Measurements from ENCODE around the gene CSGALNACT2. TPM values are rescaled to one million over a fixed set of nuclear protein-coding genes. Genes with fewer than 3 reads are reported as not detected.

CSGALNACT2 gene
- total and polyA plus RNA-seq, 3 experiments from 2014 or later = 21.0 to 23.7 (median 21.7) TPM

GRCh38 chr10:43124094-43124521 lies 14.1 kb upstream of the CSGALNACT2 start:
- DNase-seq = no peak
- POLR2A ChIA-PET = no interaction called here
- Mint-ChIP-seq H3K9me3 (no peaks in the 10 kb centered on the region), H3K4me3 (no peak overlapping the region), H3K27me3 (no peaks in the 10 kb centered on the region), H3K36me3 (no peaks in the 10 kb centered on the region), H3K4me1 (peaks cover 39 to 42% (median 40%) of the 10 kb centered on the region in 3 donors), H3K27ac (no peak overlapping the region)
- Histone ChIP-seq H3K27ac (ENCODE audit: low read depth, low read length) (no peak overlapping the region), H3K36me3 (ENCODE audit: insufficient read depth, low read length) (no peaks in the 10 kb centered on the region), H3K4me3 (ENCODE audit: low read length) (no peak overlapping the region), H3K9me3 (ENCODE audit: low read length) (no peaks in the 10 kb centered on the region), H3K4me1 (ENCODE audit: insufficient read depth, low read length) (peaks cover 18% of the 10 kb centered on the region), H3K27me3 (ENCODE audit: insufficient read depth, low read length, poor library complexity, severe bottlenecking) (no peaks in the 10 kb centered on the region)
- CTCF ChIA-PET = interaction anchor here (1.1 to 1.6 kb wide), 2 partner anchors 13 to 17 kb away, joined by 3 to 4 read pairs; partner anchors contain the start of gene CSGALNACT2

- Histone ChIP-seq H3K9me3 (ENCODE audit: low read length) (no peaks in the 10 kb centered on the region), H3K27ac (ENCODE audit: low read depth, low read length) (no peak overlapping the region), H3K27me3 (ENCODE audit: insufficient read depth, low read length, poor library complexity, severe bottlenecking) (no peaks in the 10 kb centered on the region), H3K4me3 (ENCODE audit: low read length) (no peak overlapping the region), H3K4me1 (ENCODE audit: insufficient read depth, low read length) (peaks cover 18% of the 10 kb centered on the region), H3K36me3 (ENCODE audit: insufficient read depth, low read length) (no peaks in the 10 kb centered on the region)
- Mint-ChIP-seq H3K9me3 (no peaks in the 10 kb centered on the region), H3K27ac (peak overlapping the region in 1 of 8 donors; percentile 4), H3K36me3 (no peaks in the 10 kb centered on the region), H3K27me3 (no peaks in the 10 kb centered on the region), H3K4me3 (no peak overlapping the region), H3K4me1 (peaks cover 44 to 47% (median 46%) of the 10 kb centered on the region in 3 donors)
- CTCF ChIA-PET = interaction anchor here (1.6 kb wide), 1 partner anchor 13 kb away, joined by 4 read pairs; the partner anchor contains the start of gene CSGALNACT2
- POLR2A ChIA-PET = interaction anchor here (0.5 kb wide), 1 partner anchor 16 kb away, joined by 11 read pairs; no protein-coding TSS in a partner anchor
- DNase-seq = no peak
These were observed 13.5 kb upstream of the CSGALNACT2 start for GRCh38 chr10:43124574-43125273.

- Histone ChIP-seq H3K9me3 (ENCODE audit: low read length) (no peaks in the 10 kb centered on the region), H3K4me1 (ENCODE audit: insufficient read depth, low read length) (peaks cover 13% of the 10 kb centered on the region), H3K36me3 (ENCODE audit: insufficient read depth, low read length) (no peaks in the 10 kb centered on the region), H3K27ac (ENCODE audit: low read depth, low read length) (no peak overlapping the region), H3K27me3 (ENCODE audit: insufficient read depth, low read length, poor library complexity, severe bottlenecking) (no peaks in the 10 kb centered on the region), H3K4me3 (ENCODE audit: low read length) (no peak overlapping the region)
- no peaks in the 10 kb centered on the region for H3K27me3 Mint-ChIP-seq
- no peaks in the 10 kb centered on the region for H3K9me3 Mint-ChIP-seq
- ChIA-PET CTCF (interaction anchor here (1.2 to 1.6 kb wide), 2 partner anchors 12 to 20 kb away, joined by 3 to 4 read pairs; partner anchors contain the start of gene CSGALNACT2), POLR2A (no interaction called here)
- no peaks in the 10 kb centered on the region for H3K36me3 Mint-ChIP-seq
- peak overlapping the region in 1 of 8 donors; percentile 4 for H3K27ac Mint-ChIP-seq
- H3K4me1 Mint-ChIP-seq = peaks cover 41 to 45% (median 45%) of the 10 kb centered on the region in 3 donors
- no peak overlapping the region for H3K4me3 Mint-ChIP-seq
- DNase-seq = peak in 1 of 5 donors; percentile 26
These were observed 12.9 kb upstream of the CSGALNACT2 start for GRCh38 chr10:43125274-43125845.

- peak overlapping the region in 1 of 8 donors; percentile 43 for H3K27ac Mint-ChIP-seq
- H3K4me1 ChIP-seq (ENCODE audit: insufficient read depth, low read length) = peaks cover 6% of the 10 kb centered on the region
- no peaks in the 10 kb centered on the region for H3K9me3 Mint-ChIP-seq
- ChIA-PET CTCF (interaction anchor here (1.2 kb wide), 1 partner anchor 21 kb away, joined by 3 read pairs; no protein-coding TSS in a partner anchor), POLR2A (no interaction called here)
- no peak overlapping the region for H3K4me3 ChIP-seq (ENCODE audit: low read length)
- H3K27me3 ChIP-seq (ENCODE audit: insufficient read depth, low read length, poor library complexity, severe bottlenecking) = no peaks in the 10 kb centered on the region
- peaks cover 34 to 38% (median 38%) of the 10 kb centered on the region in 3 donors for H3K4me1 Mint-ChIP-seq
- H3K36me3 ChIP-seq (ENCODE audit: insufficient read depth, low read length) = no peaks in the 10 kb centered on the region
- H3K36me3 Mint-ChIP-seq = no peaks in the 10 kb centered on the region
- H3K4me3 Mint-ChIP-seq = peak overlapping the region in 1 of 7 donors; percentile 5
- H3K27ac ChIP-seq (ENCODE audit: low read depth, low read length) = no peak overlapping the region
- no peaks in the 10 kb centered on the region for H3K27me3 Mint-ChIP-seq
- peak in 1 of 5 donors; percentile 31 for DNase-seq
- no peaks in the 10 kb centered on the region for H3K9me3 ChIP-seq (ENCODE audit: low read length)
These were observed 12.1 kb upstream of the CSGALNACT2 start for GRCh38 chr10:43125881-43126731.

GRCh38 chr10:43126759-43127424 lies 11.4 kb upstream of the CSGALNACT2 start:
- Histone ChIP-seq H3K4me1 (ENCODE audit: insufficient read depth, low read length) (no peaks in the 10 kb centered on the region), H3K27me3 (ENCODE audit: insufficient read depth, low read length, poor library complexity, severe bottlenecking) (no peaks in the 10 kb centered on the region), H3K9me3 (ENCODE audit: low read length) (no peaks in the 10 kb centered on the region), H3K4me3 (ENCODE audit: low read length) (no peak overlapping the region), H3K36me3 (ENCODE audit: insufficient read depth, low read length) (no peaks in the 10 kb centered on the region), H3K27ac (ENCODE audit: low read depth, low read length) (no peak overlapping the region)
- Mint-ChIP-seq H3K27me3 (no peaks in the 10 kb centered on the region), H3K27ac (peak overlapping the region in 3 of 8 donors; percentile 10 to 51 (median 12)), H3K36me3 (no peaks in the 10 kb centered on the region), H3K9me3 (no peaks in the 10 kb centered on the region), H3K4me3 (peak overlapping the region in 2 of 7 donors; percentile 5 to 40), H3K4me1 (peaks cover 26 to 30% (median 30%) of the 10 kb centered on the region in 3 donors)
- ChIA-PET POLR2A (no interaction called here), CTCF (interaction anchor here (1.2 kb wide), 1 partner anchor 22 kb away, joined by 3 read pairs; no protein-coding TSS in a partner anchor)
- DNase-seq = no peak

GRCh38 chr10:43127442-43127841 lies 10.8 kb upstream of the CSGALNACT2 start:
- CTCF ChIA-PET = no interaction called here
- Mint-ChIP-seq H3K36me3 (no peaks in the 10 kb centered on the region), H3K27ac (peak overlapping the region in 3 of 8 donors; percentile 2 to 51 (median 24)), H3K9me3 (no peaks in the 10 kb centered on the region), H3K4me1 (peaks cover 21 to 28% (median 24%) of the 10 kb centered on the region in 3 donors), H3K4me3 (no peak overlapping the region), H3K27me3 (no peaks in the 10 kb centered on the region)
- Histone ChIP-seq H3K27me3 (ENCODE audit: insufficient read depth, low read length, poor library complexity, severe bottlenecking) (no peaks in the 10 kb centered on the region), H3K27ac (ENCODE audit: low read depth, low read length) (no peak overlapping the region), H3K4me1 (ENCODE audit: insufficient read depth, low read length) (no peaks in the 10 kb centered on the region), H3K4me3 (ENCODE audit: low read length) (no peak overlapping the region), H3K9me3 (ENCODE audit: low read length) (no peaks in the 10 kb centered on the region), H3K36me3 (ENCODE audit: insufficient read depth, low read length) (no peaks in the 10 kb centered on the region)
- DNase-seq = no peak
- POLR2A ChIA-PET = no interaction called here

- Mint-ChIP-seq H3K4me3 (no peak overlapping the region), H3K4me1 (peaks cover 21 to 31% (median 21%) of the 10 kb centered on the region in 3 donors), H3K36me3 (no peaks in the 10 kb centered on the region), H3K27ac (no peak overlapping the region), H3K27me3 (no peaks in the 10 kb centered on the region), H3K9me3 (no peaks in the 10 kb centered on the region)
- ChIA-PET POLR2A (interaction anchor here (0.7 kb wide), 1 partner anchor 688 kb away, joined by 5 read pairs; no protein-coding TSS in a partner anchor), CTCF (no interaction called here)
- no peak overlapping the region for H3K4me3 ChIP-seq (ENCODE audit: low read length)
- no peaks in the 10 kb centered on the region for H3K9me3 ChIP-seq (ENCODE audit: low read length)
- H3K36me3 ChIP-seq (ENCODE audit: insufficient read depth, low read length) = no peaks in the 10 kb centered on the region
- H3K27me3 ChIP-seq (ENCODE audit: insufficient read depth, low read length, poor library complexity, severe bottlenecking) = no peaks in the 10 kb centered on the region
- no peak for DNase-seq
- no peak overlapping the region for H3K27ac ChIP-seq (ENCODE audit: low read depth, low read length)
- no peaks in the 10 kb centered on the region for H3K4me1 ChIP-seq (ENCODE audit: insufficient read depth, low read length)
These were observed 9.9 kb upstream of the CSGALNACT2 start for GRCh38 chr10:43128331-43128730.

All from CD8-positive, alpha-beta memory T cell (primary cell).